GM19043 (cell line): ENCODE measurements around the gene DDX31.
"Not testable (repeated sequence)": the region's sequence is repeated elsewhere in the genome, so short reads cannot be mapped to it uniquely, and the experiment has no call there.

Experiments
- ATAC-seq: cut with Tn5 transposase; IDR thresholded peaks from one replicate; pipeline ENCODE4 v1.9.1; 2021; ENCODE audit warnings: low read depth; ENCODE audit not compliant: unreplicated experiment

DDX31 gene

GRCh38 chr9:132583584-132584304 lies 86.0 kb downstream of the DDX31 start:
- ATAC-seq: no peak

DNA sequence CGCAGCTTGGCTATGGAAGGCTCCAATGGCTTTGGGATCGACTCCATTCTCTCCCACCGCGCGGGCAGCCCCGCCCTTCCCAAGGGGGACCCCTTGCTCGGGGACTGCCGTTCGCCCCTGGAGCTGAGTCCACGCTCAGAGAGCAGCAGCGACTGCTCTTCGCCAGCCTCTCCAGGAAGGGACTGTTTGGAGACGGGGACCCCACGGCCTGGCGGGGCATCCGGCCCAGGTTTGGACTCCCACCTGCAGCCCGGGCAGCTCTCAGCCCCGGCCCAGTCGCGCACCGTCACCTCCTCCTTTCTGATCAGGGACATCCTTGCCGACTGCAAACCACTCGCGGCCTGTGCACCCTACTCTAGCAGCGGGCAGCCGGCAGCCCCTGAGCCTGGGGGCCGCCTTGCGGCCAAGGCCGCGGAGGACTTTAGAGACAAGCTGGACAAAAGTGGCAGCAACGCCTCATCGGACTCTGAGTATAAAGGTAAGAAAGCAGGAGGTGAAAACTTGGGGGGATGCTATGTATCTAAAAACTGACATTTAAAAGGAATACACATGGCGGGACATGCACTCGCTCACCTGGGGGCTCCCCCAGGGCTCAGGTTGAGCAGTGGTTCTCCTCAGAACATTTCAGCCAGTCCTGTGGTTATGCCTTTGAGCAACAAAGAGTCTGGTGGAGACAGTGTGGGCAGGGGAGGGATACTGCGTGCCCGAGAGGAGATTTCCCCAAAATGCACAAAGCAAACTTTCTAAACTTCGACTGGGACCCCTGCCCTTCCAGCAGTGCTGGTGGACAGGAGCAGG lies 86.8 kb downstream of the DDX31 start:
- ATAC-seq: no peak

GRCh38 chr9:132582276-132582785 lies 87.5 kb downstream of the DDX31 start, which contains the start of gene BARHL1:
BARHL1 (plus strand) TSS chr9:132582606; CDS start chr9:132582798, 192 bp downstream.
- ATAC-seq: no peak

- no peak for ATAC-seq
Measured at GRCh38 chr9:132579427-132579798, 90.4 kb downstream of the DDX31 start.

- no peak for ATAC-seq
Measured at GRCh38 chr9:132578367-132578932, 91.3 kb downstream of the DDX31 start.

DNA sequence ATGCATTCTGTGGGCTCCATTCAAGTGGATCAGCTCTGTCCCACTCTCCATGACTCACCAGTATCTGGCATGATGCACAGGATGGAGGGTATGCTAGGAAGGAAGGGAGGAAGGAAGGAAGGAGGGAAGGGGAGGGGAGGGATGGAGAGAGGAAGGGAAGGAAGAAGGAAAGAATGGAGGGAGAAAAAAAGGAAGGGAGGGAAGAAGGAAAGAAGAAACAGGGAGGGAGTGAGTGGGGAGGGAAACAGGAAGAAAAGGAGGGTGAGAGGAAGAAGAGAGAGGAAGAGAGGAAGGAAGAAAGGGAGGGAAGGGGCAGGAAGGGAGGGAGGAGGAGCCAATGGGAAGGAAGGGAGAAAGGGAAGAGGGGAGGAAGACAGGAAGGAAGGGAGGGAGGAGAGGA lies 92.7 kb downstream of the DDX31 start:
- no peak for ATAC-seq

DNA sequence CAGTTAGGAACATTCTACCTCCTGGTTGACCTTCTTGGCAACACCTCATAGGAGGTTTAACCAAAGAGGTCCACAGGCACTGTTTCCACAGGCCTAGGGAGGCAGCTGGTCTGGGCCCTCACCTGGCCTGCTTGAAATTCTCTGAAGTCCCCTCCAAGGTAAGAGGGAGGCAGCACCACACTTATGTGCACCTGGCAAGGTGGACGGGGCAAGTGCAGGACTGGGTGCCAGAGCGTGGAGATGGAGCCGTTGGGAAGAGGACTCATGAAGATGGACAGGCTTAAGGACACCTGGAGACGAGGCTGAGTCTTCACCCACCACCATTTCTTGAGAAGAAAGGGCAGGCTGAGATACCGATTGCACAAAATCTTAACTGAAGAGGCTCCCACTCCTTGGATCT lies 94.0 kb downstream of the DDX31 start:
- ATAC-seq: no peak

DNA sequence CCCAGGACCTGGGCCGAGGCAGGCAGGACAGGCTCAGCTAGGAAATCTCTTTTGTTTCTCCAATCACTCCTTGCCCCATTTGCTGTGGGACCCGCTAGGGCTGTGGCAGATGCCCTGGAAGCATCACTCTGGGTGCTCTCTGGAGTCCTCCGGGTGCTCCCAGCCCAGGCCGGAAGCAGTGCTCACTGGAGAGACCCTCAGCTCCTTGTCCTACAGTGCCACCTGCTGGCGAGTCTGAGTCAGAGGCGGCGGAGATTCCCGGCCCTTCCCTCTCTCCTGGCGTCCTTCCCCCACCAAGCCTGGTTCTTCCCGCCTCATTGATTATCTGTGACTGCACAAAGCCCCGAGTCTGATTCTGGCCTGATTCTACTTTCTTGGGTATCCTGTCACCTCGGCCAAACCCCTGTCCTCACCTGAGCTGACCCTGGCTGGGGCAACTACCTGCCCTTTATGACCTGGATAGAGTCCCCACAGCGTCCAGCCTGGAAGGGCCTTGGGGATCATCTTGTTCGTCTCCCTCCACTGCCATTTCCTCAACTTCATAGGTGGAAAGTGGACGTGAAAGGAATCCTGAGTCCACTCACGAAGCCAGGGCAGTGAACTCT lies 94.7 kb downstream of the DDX31 start:
- ATAC-seq: no peak

- no peak for ATAC-seq
Measured at GRCh38 chr9:132572921-132573320, 96.9 kb downstream of the DDX31 start.

DNA sequence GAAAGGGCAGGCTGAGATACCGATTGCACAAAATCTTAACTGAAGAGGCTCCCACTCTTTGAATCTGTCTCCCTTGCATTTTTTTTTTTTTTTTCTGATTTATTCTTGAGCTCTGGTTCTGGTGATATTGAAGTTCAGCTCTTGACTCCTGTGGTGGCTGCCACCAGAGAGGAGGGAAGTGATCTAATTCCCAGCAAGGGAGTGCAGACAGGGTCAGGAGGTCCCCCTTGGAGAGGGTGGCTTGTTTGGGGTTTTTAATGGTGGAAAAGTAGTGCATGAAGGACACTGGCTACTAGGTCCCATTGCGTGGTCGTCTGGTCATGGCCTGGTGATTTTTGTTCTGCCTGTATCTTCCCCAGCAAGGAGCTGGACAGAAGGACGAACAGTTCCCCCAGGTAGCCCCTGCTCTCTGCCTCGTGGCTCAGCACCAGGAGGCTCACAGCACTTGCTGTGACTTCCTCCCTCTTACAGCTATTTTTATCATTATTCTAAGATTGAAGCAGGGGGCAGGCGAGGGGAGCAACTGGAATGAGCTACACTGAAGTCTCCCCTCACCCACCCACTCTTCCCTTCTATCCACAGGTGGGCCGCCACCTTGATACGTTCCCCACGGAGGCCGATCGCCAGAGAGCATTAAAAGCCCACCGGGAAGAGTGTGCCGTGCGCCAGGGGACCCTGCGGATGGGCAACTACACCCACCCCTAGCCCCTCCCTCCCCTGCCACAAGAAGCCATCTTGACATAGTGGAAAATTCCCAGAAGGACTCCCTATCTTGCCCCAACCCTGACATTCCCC lies 97.8 kb downstream of the DDX31 start:
- ATAC-seq: no peak

- ATAC-seq: not testable (repeated sequence)
Measured at GRCh38 chr9:132568787-132569186, 101.0 kb downstream of the DDX31 start.

GRCh38 chr9:132564526-132564925 lies 105.3 kb downstream of the DDX31 start:
- no peak for ATAC-seq

DNA sequence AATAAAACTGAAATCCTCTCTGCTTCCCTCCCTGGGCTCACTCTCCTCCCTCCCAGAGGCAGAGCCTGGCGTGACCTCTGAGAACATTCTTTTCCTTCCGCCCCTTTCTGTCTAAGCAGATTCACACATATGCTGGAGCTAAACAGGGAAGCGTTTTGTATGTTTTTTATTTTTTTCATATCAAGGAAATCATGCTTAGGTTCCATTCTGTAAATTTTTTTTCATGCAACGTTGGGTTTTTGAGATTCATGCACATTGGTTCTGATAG lies 107.5 kb downstream of the DDX31 start:
- ATAC-seq: no peak

GRCh38 chr9:132560616-132561202 lies 109.1 kb downstream of the DDX31 start:
- ATAC-seq: no peak

- ATAC-seq: no peak
Measured at GRCh38 chr9:132559711-132560110, 110.1 kb downstream of the DDX31 start.

DNA sequence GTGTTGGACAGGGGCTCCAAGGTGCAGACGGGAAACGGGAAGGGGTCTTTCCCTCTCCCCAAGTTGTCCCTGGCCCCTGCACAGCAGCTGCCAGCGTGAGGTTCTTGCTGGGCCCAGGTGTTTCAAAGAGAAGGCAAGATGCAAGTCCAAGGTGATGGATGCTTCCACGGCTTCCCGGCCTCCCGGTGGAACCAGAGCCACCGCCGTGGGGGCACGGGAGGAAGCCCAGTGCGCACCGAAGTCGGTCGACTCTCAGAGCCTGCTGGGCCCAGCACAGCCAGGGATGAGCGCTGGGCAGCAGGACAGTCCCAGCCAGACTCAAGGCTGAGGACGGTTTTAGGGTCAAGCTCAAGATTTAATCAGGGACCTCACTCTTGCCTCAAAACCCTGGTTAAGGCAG lies 112.6 kb downstream of the DDX31 start:
- ATAC-seq: no peak

- no peak for ATAC-seq
Measured at GRCh38 chr9:132556714-132557113, 113.1 kb downstream of the DDX31 start.

- no peak for ATAC-seq
Measured at GRCh38 chr9:132556235-132556634, 113.5 kb downstream of the DDX31 start.

- ATAC-seq: no peak
Measured at GRCh38 chr9:132555528-132555927, 114.3 kb downstream of the DDX31 start.

DNA sequence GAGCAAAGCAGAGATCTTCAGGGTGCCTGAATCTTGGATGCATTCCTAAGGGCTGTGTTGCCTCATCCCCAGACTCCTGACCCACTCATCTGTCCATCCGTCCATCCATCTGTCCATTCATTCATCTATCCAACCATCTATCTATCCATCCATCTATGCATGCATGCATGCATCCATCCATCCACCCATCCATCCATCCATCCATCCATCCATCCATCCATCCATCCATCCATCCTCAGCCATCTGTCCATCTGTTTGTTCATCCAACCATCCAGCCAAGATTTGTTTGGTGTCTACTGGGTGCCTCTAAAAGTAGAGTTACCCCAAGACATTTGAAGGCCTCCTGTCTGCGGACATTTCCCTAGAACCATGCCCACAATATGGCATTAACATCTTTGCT lies 115.0 kb downstream of the DDX31 start:
- ATAC-seq: no peak
